GM12875 (cell line): ENCODE measurements around the gene LHPP.

Experiments used
- H3K4me3 ChIP-seq: one replicate; pipeline ENCODE4 v1.5.1; 2011; ENCODE audit warnings: low read depth, low read length, control low read depth
- CTCF ChIP-seq: IDR thresholded peaks from 2 replicates; pipeline ENCODE4 v1.5.1; 2011; ENCODE audit warnings: low read depth, mild to moderate bottlenecking, control low read depth, inconsistent platforms, low read length, moderate library complexity, borderline replicate concordance; ENCODE audit not compliant: insufficient read depth

LHPP gene

GRCh38 chr10:124557167-124557566, 95.5 kb downstream of the LHPP start:
- TF ChIP-seq CTCF, result no peak
- no peak overlapping the region for H3K4me3 ChIP-seq

GRCh38 chr10:124557648-124558338, 96.2 kb downstream of the LHPP start:
- TF ChIP-seq CTCF, result no peak
- no peak overlapping the region for H3K4me3 ChIP-seq

GRCh38 chr10:124558339-124559321, 97.0 kb downstream of the LHPP start:
- H3K4me3 ChIP-seq, result no peak overlapping the region
- no peak for TF ChIP-seq CTCF

- TF ChIP-seq CTCF, result no peak
Observed at GRCh38 chr10:124559372-124560132, 97.9 kb downstream of the LHPP start.

GRCh38 chr10:124560377-124561105, 98.9 kb downstream of the LHPP start:
- no peak overlapping the region for H3K4me3 ChIP-seq
- no peak for TF ChIP-seq CTCF

More at GRCh38 chr10:124559372-124560132, 97.9 kb downstream of the LHPP start:
- no peak overlapping the region for H3K4me3 ChIP-seq

- H3K4me3 ChIP-seq, result no peak overlapping the region
- TF ChIP-seq CTCF, result no peak
Observed at GRCh38 chr10:124561206-124561605, 99.6 kb downstream of the LHPP start.
